HG03175 (cell line): ENCODE results near the gene TMEM63A.
A peak's percentile ranks its signal among the peaks of the same experiment; 100 is the strongest.

ENCODE experiments used
- ATAC-seq: cut with Tn5 transposase; IDR thresholded peaks from one replicate; pipeline ENCODE4 v1.9.1; 2021; ENCODE audit warnings: mild to moderate bottlenecking, moderate library complexity; ENCODE audit not compliant: unreplicated experiment

The TMEM63A gene

DNA sequence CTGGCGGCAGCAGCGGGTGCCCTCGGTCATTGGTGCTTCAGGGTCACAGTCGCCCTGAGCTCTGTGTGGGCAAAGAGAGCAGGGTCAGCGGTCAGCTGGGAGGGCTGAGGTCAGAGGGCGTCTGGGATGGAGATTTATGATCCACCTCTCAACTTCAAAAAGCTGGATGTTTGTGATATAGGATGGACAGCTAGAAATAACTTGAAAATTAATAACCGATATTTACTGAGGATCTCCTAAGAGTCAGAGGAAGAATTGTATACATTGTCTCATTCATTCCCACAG is 4.8 kb upstream of the TMEM63A start:
- no peak for ATAC-seq

- ATAC-seq: no peak
Observed at GRCh38 chr1:225886159-225887029, 4.2 kb upstream of the TMEM63A start.

- ATAC-seq: no peak
Observed at GRCh38 chr1:225885336-225885735, 3.2 kb upstream of the TMEM63A start.

- ATAC-seq: no peak
Observed at GRCh38 chr1:225883616-225884265, 1.6 kb upstream of the TMEM63A start.

- ATAC-seq: peak; percentile 32
Observed at GRCh38 chr1:225882694-225883615, 775 bp upstream of the TMEM63A start.

- no peak for ATAC-seq
Observed at GRCh38 chr1:225881081-225881958, 860 bp downstream of the TMEM63A start.

DNA sequence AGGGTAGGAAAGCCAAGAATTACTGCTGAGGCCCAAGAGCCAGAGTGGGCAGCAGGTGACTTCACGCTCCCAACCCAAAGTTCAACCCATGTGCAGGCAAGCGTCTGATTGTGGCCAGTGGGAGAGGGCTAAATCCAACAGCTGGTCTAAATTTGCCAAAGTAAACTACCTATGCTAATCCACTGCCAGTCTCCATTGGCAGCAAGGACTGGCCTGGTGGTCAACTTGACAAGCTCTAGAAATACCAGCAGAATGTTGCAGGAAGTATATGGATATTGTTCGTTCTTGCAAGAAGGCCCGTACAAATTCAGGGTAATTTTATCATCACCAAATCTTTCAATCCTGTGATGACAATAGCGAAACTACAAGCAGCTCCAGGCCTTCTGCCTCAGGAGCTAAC is 1.5 kb downstream of the TMEM63A start:
- ATAC-seq: no peak

- no peak for ATAC-seq
Observed at GRCh38 chr1:225880222-225880588, 2.0 kb downstream of the TMEM63A start.

- ATAC-seq: no peak
Observed at GRCh38 chr1:225879521-225880221, 2.5 kb downstream of the TMEM63A start.

GRCh38 chr1:225878282-225878681 is 3.9 kb downstream of the TMEM63A start:
- no peak for ATAC-seq

- no peak for ATAC-seq
Observed at GRCh38 chr1:225877580-225877979, 4.6 kb downstream of the TMEM63A start.

GRCh38 chr1:225876900-225877510 is 5.2 kb downstream of the TMEM63A start:
- ATAC-seq: no peak

GRCh38 chr1:225875044-225875815 is 7.0 kb downstream of the TMEM63A start:
- no peak for ATAC-seq

DNA sequence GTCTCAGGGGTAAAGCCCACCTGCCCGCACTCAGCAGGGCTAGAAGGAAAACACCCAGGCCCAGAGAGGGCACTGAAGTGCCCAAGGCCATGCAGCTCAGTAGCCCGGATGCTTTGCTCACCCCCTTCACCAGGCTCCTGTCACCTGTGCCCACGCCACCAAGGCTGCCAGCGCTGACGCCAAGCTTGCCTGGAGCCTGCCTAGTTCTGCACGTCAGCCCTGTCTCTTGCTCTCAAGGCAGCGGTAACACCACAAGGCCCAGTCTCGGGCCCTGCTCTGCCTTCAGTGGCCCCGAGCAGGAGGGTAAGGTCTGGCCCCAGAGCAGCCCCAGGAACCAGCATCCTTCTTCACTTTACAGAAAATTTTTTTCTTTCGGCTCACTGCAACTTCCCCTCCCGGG is 7.7 kb downstream of the TMEM63A start:
- no peak for ATAC-seq

DNA sequence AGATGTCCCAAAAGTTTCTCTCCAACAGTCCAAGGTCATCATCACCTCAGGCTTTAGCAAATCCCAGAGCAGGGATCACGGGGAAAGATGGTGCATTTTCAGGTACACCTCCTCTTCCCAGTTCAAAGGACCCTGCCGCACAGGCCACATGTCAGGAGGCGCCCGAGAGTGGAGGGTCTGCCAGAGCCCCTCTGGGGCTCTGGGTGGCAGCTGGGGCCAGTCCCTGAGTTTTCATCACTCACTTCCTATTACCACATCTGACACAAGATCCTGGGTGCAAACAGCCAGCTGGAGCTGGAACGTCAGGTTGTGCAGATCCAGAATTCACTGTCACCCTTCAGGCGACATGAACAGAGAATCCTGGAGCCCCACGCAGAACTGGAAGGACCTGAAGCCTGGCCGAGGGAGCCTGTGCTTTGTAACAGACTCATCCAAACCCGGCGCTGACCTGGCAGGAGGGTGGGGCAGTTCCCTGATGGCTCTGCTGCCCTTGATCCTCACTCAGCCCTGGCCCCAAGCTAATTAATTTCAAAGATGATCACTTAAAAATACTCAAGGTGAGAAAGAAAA is 8.8 kb downstream of the TMEM63A start:
- no peak for ATAC-seq

GRCh38 chr1:225872075-225872430 is 10.1 kb downstream of the TMEM63A start:
- no peak for ATAC-seq

DNA sequence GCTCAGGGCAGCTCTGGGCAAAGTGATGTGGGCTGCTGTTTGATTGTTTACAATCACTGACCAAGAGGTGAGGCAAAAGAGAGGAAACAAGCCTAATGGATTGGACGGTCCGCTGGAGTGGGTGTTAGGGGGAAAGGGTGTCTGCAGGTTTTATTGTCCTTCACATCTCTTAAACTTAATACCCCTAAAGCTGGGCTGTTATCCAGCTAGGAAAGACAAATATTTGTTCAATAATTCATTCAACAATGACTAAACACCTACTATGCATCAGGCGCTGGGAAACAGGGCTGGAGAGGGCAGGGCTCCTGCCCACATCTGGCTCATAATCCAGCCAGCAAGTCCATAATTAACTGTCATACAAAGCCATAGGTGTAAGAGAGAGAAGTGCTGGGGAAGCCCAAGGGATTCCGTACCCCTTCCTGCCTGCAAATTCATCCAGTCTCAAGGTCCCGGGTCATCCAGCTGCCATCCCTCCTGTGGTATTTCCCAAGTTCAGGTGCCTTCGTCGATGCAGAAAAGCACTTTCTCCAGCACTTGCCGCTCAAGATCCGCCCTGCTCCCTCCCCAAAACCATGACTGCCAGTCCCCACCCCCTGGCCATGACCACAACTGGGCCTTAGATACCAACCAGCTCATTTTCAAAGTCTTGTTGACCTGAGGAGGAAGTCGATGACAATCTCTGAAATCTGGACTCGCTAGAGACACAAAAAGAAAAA is 10.7 kb downstream of the TMEM63A start:
- no peak for ATAC-seq

DNA sequence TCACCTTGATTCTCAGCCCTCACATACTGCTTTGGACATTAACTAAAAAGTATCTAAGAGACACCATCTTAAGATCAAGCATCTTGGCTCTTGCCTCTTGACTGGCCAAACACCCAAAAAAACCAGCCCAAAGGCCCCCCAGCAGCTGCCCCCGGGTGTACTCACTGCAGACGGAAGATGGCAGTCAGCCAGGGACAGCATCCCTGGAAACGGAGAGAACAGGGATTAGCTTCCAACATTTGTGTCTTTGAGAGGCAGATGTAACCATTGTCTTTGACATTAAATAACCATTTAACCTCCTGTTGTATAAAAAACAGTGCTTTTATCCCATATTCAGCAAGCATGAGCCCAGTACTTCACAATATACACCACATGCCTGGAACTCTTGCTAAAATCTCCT is 11.3 kb downstream of the TMEM63A start:
- no peak for ATAC-seq
